Astrocyte (in vitro differentiated cells and primary cell): ENCODE measurements around the gene LIX1L.

ENCODE experiments used
- CTCF ChIP-seq: IDR thresholded peaks from 2 replicates; pipeline ENCODE4 v1.5.1; 2011; ENCODE audit warnings: low read depth, mild to moderate bottlenecking, inconsistent platforms, low read length, moderate library complexity; ENCODE audit not compliant: insufficient read depth
- EZH2 ChIP-seq: IDR thresholded peaks from 2 replicates; pipeline ENCODE4 v1.6.1; 2012; ENCODE audit warnings: mild to moderate bottlenecking, low read length, inconsistent platforms; ENCODE audit not compliant: insufficient read depth

GRCh38 chr1:145949219-145949618, 8.6 kb downstream of the LIX1L start:
- TF ChIP-seq CTCF (no peak), EZH2 (no peak)
